Neutrophil (primary cell): ENCODE measurements around the gene SH3GL2.

Source experiments
- H3K27ac ChIP-seq: fragments of 200-600 bp; sonication (generic); 2 replicates; pipeline ENCODE4 v1.5.1; 2016; ENCODE audit warnings: mild to moderate bottlenecking, moderate library complexity
- H3K27me3 ChIP-seq: fragments of 200-600 bp; sonication (generic); 2 replicates; pipeline ENCODE4 v1.6.0; 2016; ENCODE audit warnings: mild to moderate bottlenecking
- H3K36me3 ChIP-seq: fragments of 200-600 bp; sonication (generic); 2 replicates; pipeline ENCODE4 v1.5.1; 2017
- H3K4me1 ChIP-seq, 2 experiments: fragments of 200-600 bp in 1 of 2; sonication (generic) in 1 of 2; 1 replicate in 1 of 2; 2 replicates in 1 of 2; pipeline versions ENCODE4 v1.5.1 to v1.6.1; 2013 to 2016; ENCODE audit warnings: low read depth in 1 of 2, low read length in 1 of 2, mild to moderate bottlenecking in 1 of 2, moderate library complexity in 1 of 2; ENCODE audit not compliant: control insufficient read depth in 1 of 2, insufficient read depth in 1 of 2
- H3K4me3 ChIP-seq, 2 experiments: fragments of 200-600 bp in 1 of 2; sonication (generic) in 1 of 2; 1 replicate in 1 of 2; 2 replicates in 1 of 2; pipeline ENCODE4 v1.5.1; 2013 to 2016; ENCODE audit warnings: low read depth in 1 of 2, low read length in 1 of 2, mild to moderate bottlenecking in 1 of 2, moderate library complexity in 1 of 2
- H3K9me3 ChIP-seq: fragments of 200-600 bp; sonication (generic); 2 replicates; pipeline ENCODE4 v1.5.1; 2016
- TF ChIP-seq, protein P1 (sequence below): fragments of 200-600 bp; sonication (generic); IDR thresholded peaks from 2 replicates; pipeline ENCODE4 v1.5.1; 2016; ENCODE audit warnings: antibody characterized with exemption

The SH3GL2 gene

DNA sequence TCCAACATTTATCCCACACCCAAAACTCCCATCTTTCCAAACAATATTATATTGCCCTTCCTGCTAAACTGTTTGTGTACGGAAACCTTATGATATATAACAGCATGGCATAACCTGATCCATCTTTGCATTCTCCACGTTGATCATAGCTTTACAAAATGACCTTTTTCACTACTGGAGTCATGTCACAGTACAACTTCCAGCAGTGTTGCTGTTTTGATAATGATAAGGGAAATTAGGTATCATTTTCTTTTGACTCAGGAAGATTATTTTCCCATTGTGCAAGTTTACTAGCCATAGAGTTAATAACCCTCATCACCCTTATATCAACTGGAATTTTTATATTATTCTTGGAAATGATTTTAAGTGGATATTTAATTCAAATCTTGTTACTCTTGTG is 57.5 kb downstream of the SH3GL2 start:
- H3K36me3 ChIP-seq = no peaks in the 10 kb centered on the region
- no peaks in the 10 kb centered on the region for H3K27me3 ChIP-seq
- H3K27ac ChIP-seq = no peak overlapping the region
- H3K9me3 ChIP-seq = no peaks in the 10 kb centered on the region
- H3K4me3 ChIP-seq = no peak overlapping the region
- TF ChIP-seq, protein P1, sequence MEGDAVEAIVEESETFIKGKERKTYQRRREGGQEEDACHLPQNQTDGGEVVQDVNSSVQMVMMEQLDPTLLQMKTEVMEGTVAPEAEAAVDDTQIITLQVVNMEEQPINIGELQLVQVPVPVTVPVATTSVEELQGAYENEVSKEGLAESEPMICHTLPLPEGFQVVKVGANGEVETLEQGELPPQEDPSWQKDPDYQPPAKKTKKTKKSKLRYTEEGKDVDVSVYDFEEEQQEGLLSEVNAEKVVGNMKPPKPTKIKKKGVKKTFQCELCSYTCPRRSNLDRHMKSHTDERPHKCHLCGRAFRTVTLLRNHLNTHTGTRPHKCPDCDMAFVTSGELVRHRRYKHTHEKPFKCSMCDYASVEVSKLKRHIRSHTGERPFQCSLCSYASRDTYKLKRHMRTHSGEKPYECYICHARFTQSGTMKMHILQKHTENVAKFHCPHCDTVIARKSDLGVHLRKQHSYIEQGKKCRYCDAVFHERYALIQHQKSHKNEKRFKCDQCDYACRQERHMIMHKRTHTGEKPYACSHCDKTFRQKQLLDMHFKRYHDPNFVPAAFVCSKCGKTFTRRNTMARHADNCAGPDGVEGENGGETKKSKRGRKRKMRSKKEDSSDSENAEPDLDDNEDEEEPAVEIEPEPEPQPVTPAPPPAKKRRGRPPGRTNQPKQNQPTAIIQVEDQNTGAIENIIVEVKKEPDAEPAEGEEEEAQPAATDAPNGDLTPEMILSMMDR = no peak
- no peaks in the 10 kb centered on the region for H3K4me1 ChIP-seq

DNA sequence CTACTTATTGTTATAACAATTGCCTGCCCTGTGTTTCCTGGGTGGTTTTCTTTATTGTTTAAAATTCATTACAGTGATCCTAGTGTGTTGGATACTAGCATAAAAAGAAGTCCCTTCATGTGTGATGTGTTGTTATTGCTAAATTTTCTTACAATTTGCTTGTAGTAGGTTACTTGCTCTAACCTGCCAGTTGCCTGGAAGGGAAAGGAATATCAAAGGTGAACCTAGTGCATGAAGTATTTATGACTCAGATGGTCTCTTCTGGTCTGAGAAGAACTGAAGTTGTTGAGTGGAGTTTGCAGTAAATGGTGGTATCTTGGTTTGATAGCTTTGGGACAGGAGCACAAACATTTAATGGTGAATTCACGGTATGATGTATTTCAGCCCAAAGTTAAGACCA is 58.0 kb downstream of the SH3GL2 start:
- Histone ChIP-seq H3K27ac (no peak overlapping the region), H3K4me3 (no peak overlapping the region), H3K27me3 (no peaks in the 10 kb centered on the region), H3K4me1 (no peaks in the 10 kb centered on the region), H3K9me3 (no peaks in the 10 kb centered on the region), H3K36me3 (no peaks in the 10 kb centered on the region)
- TF ChIP-seq, protein P1 = no peak

DNA sequence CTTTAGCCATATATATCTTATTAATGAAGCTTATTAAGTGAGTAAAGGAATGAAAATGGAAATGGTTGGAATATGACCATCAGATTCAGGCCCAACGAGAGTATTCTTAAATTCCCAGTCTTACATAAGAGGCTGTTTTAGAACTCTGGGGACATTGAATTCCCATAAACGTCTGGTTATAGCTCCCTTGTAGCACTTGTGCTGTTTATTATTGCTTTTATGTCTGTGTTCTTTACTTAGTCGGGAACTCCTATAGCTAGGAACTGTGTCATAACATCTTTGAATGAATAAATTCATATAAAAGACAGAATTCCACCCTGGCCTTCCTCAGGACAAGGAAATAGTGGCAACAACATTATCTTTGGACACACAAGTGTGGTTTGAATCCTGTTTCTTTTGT is 58.4 kb downstream of the SH3GL2 start:
- H3K4me3 ChIP-seq = no peak overlapping the region
- H3K27ac ChIP-seq = no peak overlapping the region
- TF ChIP-seq, protein P1 = no peak
- no peaks in the 10 kb centered on the region for H3K9me3 ChIP-seq
- H3K4me1 ChIP-seq = no peaks in the 10 kb centered on the region
- no peaks in the 10 kb centered on the region for H3K36me3 ChIP-seq
- no peaks in the 10 kb centered on the region for H3K27me3 ChIP-seq

DNA sequence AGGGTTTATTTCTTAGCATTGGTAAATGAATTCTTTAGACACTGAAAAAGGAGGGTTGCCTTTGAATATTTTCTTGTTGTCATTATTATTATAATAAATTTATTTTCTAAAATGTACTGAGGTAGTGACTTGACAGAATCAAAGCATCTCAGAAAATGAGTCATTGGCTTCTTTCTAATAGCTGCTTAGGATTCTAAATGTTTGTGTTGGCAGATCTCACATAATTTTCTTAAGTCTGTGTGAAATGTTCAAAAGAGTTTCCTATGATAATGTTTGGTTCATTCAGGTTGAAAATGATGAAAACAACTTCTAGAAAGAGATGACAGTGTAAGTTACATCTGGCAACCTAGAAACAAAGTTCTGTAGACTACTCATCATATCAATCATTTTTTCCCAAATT is 69.7 kb downstream of the SH3GL2 start:
- Histone ChIP-seq H3K4me1 (no peaks in the 10 kb centered on the region), H3K36me3 (no peaks in the 10 kb centered on the region), H3K27me3 (no peaks in the 10 kb centered on the region), H3K9me3 (no peaks in the 10 kb centered on the region), H3K27ac (no peak overlapping the region), H3K4me3 (no peak overlapping the region)
- TF ChIP-seq, protein P1 = no peak

DNA sequence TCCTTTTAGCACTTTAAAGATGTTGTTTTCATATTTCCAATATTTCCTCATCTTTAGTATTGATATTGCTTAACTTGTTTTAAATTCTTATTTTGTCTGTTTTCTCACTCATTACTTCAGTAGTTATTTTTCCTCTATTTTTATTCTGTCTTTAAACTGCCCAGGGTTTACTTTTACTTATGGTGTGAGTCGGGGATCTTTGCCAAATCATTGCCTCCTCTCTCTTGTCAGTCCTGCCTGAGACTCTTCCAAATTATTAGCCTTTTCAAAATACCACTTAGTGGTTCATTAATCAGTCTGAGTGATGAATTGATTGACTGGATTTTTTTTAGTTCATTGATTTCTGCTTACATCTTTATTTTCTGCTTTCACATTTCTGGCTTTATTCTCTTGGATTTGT is 72.9 kb downstream of the SH3GL2 start:
- H3K4me1 ChIP-seq = no peaks in the 10 kb centered on the region
- TF ChIP-seq, protein P1 = no peak
- H3K27me3 ChIP-seq = no peaks in the 10 kb centered on the region
- H3K4me3 ChIP-seq = no peak overlapping the region
- H3K9me3 ChIP-seq = no peaks in the 10 kb centered on the region
- H3K27ac ChIP-seq = no peak overlapping the region
- H3K36me3 ChIP-seq = no peaks in the 10 kb centered on the region

DNA sequence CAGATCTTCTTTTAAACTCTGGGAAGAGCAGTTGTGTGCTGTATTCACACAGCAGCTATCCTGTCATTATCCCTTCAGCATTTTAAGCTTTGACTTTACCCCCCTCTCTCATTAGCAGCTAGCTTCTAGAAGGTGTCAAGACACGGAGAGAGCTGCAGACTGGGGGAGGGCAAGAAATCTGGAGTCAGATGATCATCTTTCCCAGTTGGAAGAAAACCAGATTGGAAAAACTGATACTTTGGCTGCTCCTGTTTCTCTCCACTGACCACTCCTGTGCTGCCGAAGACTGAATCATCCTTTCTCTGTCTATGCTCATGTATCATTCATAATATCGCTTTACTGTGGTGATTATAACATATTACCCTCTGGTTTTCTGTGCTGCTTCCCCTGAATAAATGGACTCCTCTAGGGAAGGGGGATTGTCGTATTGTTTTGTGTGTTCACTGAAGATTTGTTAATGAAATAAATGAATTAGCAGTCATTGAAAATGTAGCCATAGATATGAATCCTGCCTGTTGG is 75.1 kb downstream of the SH3GL2 start:
- TF ChIP-seq, protein P1 = no peak

More for the DNA sequence above, 75.1 kb downstream of the SH3GL2 start:
- H3K27ac ChIP-seq = no peak overlapping the region
- H3K4me1 ChIP-seq = no peaks in the 10 kb centered on the region
- no peaks in the 10 kb centered on the region for H3K27me3 ChIP-seq
- H3K9me3 ChIP-seq = no peaks in the 10 kb centered on the region
- no peaks in the 10 kb centered on the region for H3K36me3 ChIP-seq
- no peak overlapping the region for H3K4me3 ChIP-seq
